Activated gamma-delta T cell treated with anti-CD3 and anti-CD28 coated beads, Interleukin-2, amount 50 U/mL, for 16 hours (primary cell): ENCODE results near the gene PGLYRP4.
"Not testable (repeated sequence)": the region's sequence is repeated elsewhere in the genome, so short reads cannot be mapped to it uniquely, and the experiment has no call there.

Experiments
- DNase-seq: peaks from one replicate; pipeline ENCODE4 v3.0.0-alpha.2; 2020; ENCODE audit warnings: low read depth

Gene PGLYRP4

GRCh38 chr1:153337980-153338853, 10.4 kb downstream of the PGLYRP4 start:
- DNase-seq = no peak

- no peak for DNase-seq
Measured at GRCh38 chr1:153336650-153337049, 12.0 kb downstream of the PGLYRP4 start.

- DNase-seq = no peak
Measured at GRCh38 chr1:153333902-153334301, 14.7 kb downstream of the PGLYRP4 start.

DNA sequence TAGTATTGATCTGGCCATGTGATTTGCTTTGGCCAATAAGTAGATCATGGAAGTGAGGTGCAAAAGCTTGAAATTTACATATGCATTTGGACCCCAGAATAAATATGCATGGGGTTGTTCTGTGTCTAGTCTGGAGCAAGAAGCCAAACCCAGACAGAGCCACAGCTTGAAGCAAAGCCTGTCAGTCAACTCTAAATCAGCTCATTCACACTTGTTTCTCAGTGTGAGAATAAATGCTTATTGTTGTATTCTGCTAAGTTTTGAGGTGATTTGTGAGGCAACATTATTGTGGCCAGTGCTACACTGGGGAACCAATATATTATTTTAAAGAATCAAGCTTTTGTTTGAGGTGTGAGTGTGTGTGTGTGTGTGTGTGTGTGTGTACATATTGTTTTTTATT, 23.7 kb downstream of the PGLYRP4 start:
- DNase-seq = no peak

DNA sequence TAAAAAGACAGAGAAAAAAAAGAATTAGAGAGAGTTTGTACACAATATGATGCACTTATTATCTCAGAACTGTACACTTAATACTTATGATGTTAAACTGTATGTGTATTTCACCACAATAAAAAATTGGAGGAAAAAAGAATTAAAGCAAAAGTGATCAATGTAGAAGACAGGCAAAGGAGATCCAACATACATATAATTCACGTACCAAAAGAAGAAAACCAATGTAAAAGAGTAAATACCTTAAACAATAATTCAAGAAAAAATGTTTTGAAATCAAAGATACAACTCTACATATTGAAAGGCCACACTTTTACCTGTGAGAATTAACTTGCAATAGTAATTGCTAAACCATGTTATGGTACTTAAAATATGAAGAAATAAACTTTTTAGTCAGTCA, 26.1 kb downstream of the PGLYRP4 start:
- no peak for DNase-seq

GRCh38 chr1:153318145-153318544, 30.5 kb downstream of the PGLYRP4 start:
- not testable (repeated sequence) for DNase-seq

DNA sequence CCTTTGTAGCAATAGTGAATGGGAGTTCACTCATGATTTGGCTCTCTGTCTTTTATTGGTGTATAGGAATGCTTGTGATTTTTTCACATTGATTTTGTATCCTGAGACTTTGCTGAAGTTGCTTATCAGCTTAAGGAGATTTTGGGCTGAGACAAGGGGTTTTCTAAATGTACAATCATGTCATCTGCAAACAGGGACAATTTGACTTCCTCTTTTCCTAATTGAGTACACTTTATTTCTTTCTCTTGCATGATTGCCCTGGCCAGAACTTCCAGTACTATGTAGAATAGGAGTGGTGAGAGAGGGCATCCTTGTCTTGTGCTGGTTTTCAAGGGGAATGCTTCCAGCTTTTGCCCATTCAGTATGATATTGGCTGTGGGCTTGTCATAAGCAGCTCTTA, 32.6 kb downstream of the PGLYRP4 start:
- not testable (repeated sequence) for DNase-seq

GRCh38 chr1:153314388-153314787, 34.3 kb downstream of the PGLYRP4 start:
- DNase-seq = not testable (repeated sequence)

- no peak for DNase-seq
Measured at GRCh38 chr1:153313288-153313687, 35.4 kb downstream of the PGLYRP4 start.

DNA sequence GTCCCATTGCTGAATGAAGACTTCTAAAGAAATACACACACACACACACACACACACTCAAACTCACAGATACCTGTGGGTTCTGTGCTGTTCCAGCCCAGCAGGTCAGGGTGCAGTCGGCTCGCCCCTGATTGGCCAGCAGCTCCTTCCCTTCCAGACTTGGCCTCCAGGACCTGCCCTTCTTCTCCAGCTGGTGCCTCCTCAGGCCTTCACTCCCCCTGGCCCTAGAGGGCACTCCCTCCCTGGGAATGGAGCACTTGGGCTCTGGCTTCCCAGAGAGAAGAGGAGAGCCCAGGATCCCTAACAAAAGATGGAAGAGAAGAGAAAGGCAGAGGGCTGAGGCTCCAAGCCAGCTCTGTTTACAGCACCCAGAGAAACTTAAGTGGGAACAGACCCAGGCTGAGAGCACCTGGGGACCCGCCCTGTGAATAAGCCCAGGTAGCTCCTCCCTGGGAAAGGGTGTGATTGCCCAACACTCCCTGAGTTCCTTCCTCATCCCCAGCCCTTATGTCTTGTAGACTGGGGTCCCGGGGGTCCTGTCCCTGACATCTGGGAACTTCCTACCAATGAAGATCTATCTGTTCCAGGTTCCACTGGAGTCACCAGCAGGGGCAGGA, 36.0 kb downstream of the PGLYRP4 start, which contains the start of gene PGLYRP3:
PGLYRP3 (minus strand) TSS at position 383 of the 617 bp plus-strand sequence. CDS start 2,287 bp downstream, outside the sequence.
- DNase-seq = no peak

DNA sequence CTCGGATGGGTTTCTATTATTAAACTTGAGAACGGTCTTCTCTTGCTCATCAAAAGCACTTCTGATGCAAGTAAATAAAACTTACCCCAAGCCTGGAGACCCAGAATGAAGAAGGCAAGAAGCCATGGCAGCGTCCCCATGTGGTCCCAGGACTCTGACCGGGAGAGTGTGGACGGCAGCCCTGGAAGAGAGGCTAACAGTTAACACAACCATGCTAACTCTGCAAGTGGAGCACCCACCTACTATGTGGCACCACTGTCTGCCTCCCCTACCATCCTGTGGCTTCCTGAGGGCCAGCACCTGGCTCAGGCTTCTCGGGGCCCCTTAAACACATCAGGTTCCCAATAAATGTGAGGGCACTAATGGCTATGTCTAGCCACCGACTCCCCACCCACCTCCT, 38.1 kb downstream of the PGLYRP4 start:
- no peak for DNase-seq

DNA sequence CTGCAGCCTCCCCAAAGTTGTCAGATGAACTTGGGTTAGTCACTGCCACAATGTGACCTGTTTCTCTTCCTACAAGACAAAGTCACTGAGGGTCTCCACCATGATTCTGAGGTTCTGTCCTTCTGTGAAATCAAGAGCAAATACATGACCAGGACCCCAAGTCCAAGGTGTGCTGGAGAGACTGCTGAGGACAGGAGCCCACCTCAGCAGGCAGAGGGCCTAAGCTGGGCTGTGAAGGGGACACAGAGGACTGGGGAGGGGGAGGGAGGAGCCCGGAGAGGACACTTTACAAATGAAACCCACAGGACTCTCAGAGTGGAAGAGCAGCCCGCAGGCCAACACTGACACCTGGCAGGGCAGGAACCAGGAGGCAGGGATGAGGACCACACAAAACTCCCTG, 39.2 kb downstream of the PGLYRP4 start:
- no peak for DNase-seq

GRCh38 chr1:153308540-153308939, 40.1 kb downstream of the PGLYRP4 start:
- no peak for DNase-seq

DNA sequence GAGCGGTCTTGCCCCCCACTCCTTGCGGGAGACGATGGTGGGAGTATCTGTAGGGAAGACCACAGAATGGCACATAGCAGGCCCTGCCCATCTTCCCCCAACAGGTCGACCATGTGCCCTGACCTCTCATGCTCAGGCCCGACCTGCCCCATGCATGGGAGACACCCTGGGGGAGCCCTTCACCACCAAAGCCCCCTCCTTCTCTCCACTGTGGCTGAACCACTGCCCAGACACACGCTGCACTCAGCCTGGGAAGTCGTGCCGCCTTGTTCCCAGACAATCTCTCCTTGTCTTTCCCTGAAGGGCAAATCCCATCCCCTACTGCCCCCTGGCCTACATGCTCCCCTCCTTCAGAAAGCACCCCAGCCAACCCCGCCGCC, 41.4 kb downstream of the PGLYRP4 start:
- DNase-seq = no peak

- DNase-seq = no peak
Measured at GRCh38 chr1:153306303-153307220, 42.1 kb downstream of the PGLYRP4 start.

DNA sequence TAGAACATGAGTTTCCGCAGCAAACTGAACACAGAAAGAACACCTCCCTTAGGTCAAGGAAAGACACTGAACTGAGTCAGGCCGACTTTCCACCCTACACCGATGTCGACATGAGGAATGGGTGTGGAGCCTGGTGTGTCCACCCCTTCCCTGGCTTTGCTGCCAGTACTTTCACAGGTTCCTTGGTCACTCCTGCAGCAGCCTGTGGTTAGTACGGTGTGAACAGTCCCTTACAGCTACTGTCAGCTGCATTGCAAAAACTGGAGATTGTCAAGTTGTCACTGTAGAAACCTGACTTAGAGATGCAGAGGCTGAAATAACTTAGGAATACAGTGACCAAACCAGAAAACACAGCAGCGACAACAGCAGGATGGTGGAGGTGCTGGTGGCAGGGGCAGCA, 43.0 kb downstream of the PGLYRP4 start:
- no peak for DNase-seq

GRCh38 chr1:153302308-153302707, 46.3 kb downstream of the PGLYRP4 start:
- DNase-seq = no peak

GRCh38 chr1:153293851-153294250, 54.8 kb downstream of the PGLYRP4 start:
- DNase-seq = no peak

- no peak for DNase-seq
Measured at GRCh38 chr1:153293480-153293775, 55.2 kb downstream of the PGLYRP4 start.

DNA sequence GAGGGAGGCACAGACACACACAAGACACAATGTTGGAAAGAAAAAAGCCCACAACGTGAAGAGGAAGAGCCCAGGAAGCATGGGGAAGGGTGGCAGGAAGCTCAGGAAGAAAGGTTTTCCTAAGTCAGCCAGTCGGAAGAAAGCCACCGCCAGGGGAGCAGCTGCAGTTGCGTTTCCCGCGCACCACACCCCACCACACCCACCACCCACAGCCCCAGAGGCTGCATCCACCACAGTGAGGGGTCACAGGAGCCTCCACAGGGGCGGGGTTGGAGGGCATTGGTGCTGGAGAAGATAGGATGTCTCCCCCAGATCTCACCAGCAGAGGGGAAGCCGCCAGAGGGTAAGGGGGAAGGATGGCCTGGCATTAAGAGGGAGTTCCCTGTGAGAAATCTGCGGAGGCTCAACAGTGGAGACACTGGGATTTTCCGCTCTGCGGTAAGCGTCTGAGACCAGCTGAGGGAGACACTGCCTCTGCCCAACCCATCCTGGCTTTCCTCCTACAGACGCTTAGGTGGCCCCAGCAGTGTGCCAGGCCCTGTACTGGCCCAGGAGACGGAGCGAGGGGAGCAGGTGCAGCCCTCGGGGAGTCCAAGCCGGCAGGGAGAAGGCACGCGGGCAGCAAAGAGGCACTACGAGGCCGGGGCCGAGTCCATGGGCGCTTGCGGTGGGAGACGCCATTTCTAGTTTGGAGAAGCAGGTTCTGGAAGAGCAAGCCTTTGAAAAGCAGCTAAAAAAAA, 55.7 kb downstream of the PGLYRP4 start:
- DNase-seq = no peak

DNA sequence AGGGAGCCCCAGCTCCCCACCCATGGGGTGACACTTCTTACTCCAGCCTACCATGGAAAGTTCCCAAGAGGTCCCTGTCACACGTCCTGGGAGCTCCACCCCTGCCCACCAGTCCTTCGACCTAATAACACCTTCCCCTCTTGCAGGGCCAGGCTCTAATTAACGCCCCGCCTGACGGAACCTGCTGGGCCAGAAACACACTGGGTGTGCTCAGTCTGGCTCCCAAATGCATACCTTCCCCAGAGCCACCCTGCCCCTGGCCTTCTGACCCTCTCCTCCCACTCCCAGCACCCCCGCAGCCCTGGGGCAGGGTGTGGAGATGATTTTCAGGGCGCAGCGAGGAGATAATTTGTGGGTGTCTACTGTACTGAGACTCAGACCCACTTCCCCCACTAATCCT, 56.5 kb downstream of the PGLYRP4 start:
- DNase-seq = no peak

DNA sequence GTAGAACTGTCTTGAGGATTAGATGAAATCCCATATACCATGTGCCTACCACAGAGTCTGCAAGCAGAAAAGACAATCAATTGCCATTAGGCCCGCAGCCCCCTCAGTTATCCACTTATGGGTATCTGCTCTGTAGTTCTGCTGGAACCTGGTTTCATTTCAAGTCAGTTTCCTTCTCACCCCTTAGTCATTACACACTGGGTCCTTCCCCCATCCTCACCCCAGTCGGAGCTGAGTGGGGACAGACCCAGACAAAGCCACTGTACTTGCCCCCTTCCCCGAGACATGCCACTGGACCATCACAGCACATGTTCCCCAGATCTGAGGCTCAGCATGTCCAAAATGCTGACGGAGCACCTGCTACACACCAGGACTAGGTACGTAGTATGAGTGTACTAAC, 57.1 kb downstream of the PGLYRP4 start:
- no peak for DNase-seq
